ENCODE results near the gene PRKCE.

DNA sequence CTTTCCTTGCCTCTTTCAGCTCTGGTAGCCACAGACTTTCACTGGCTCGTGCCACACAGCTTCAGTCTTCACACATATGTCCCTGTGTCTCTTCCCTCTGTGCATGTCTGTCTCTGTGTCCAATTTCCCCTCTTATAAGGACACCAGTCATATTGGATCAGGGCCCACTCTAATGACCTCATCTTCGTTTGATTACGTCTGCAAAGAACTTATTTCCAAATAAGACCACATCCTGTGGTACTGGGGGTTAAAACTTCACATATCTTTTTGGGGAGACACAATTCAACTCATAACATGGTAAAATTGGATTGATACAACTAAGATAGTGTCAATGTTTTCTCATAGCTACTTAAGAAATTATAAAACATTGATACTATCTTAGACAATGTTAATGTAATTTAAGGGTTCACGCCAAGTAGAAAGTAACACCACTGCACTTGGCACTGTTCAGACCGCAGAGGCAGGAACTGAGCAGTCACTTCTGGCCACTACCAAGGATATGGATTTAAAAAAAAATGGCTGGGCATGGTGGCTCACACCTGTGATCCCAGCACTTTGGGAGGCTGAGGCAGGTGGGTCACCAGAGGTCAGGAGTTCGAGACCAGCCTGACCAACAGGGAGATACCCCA lies 526.1 kb downstream of the PRKCE start:
- TF ChIP-seq, protein P1, sequence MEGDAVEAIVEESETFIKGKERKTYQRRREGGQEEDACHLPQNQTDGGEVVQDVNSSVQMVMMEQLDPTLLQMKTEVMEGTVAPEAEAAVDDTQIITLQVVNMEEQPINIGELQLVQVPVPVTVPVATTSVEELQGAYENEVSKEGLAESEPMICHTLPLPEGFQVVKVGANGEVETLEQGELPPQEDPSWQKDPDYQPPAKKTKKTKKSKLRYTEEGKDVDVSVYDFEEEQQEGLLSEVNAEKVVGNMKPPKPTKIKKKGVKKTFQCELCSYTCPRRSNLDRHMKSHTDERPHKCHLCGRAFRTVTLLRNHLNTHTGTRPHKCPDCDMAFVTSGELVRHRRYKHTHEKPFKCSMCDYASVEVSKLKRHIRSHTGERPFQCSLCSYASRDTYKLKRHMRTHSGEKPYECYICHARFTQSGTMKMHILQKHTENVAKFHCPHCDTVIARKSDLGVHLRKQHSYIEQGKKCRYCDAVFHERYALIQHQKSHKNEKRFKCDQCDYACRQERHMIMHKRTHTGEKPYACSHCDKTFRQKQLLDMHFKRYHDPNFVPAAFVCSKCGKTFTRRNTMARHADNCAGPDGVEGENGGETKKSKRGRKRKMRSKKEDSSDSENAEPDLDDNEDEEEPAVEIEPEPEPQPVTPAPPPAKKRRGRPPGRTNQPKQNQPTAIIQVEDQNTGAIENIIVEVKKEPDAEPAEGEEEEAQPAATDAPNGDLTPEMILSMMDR (IDR thresholded peaks at IDR 0.05): no peak
- TF ChIP-seq EZH2 (IDR thresholded peaks at IDR 0.05; ENCODE audit: borderline replicate concordance, insufficient read depth, low read depth, low read length, poor library complexity, severe bottlenecking): no peak
